H9 (cell line): ENCODE measurements around the gene ITIH5. TPM values are rescaled to one million over a fixed set of nuclear protein-coding genes. Genes with fewer than 3 reads are reported as not detected.

Experiments
- DNase-seq: peaks from one replicate; pipeline ENCODE4 v3.0.0-alpha.2; 2017
- H2AFZ ChIP-seq: one replicate; pipeline ENCODE4 v1.6.1; 2013; ENCODE audit warnings: mild to moderate bottlenecking, low read length, control low read depth, moderate library complexity
- H2AK5ac ChIP-seq: 2 replicates; pipeline ENCODE4 v1.6.1; 2013; ENCODE audit warnings: low read length, control low read depth, mixed read lengths; ENCODE audit not compliant: insufficient read length
- H2BK120ac ChIP-seq: one replicate; pipeline ENCODE4 v1.6.1; 2013; ENCODE audit warnings: low read depth, mild to moderate bottlenecking, low read length, control low read depth, inconsistent platforms; ENCODE audit not compliant: poor library complexity, severe bottlenecking
- H2BK12ac ChIP-seq: 2 replicates; pipeline ENCODE4 v1.6.1; 2013; ENCODE audit warnings: low read length, control low read depth, mixed read lengths, low read depth; ENCODE audit not compliant: insufficient read length
- H2BK15ac ChIP-seq: 2 replicates; pipeline ENCODE4 v1.6.1; 2013; ENCODE audit warnings: low read depth, low read length, control low read depth
- H2BK20ac ChIP-seq: one replicate; pipeline ENCODE4 v1.6.1; 2013; ENCODE audit warnings: low read depth, mild to moderate bottlenecking, low read length, control low read depth, inconsistent platforms; ENCODE audit not compliant: poor library complexity, severe bottlenecking
- H2BK5ac ChIP-seq: 2 replicates; pipeline ENCODE4 v1.6.1; 2013; ENCODE audit warnings: low read length, control low read depth, mixed read lengths; ENCODE audit not compliant: insufficient read length
- H3K14ac ChIP-seq: 2 replicates; pipeline ENCODE4 v1.6.1; 2013; ENCODE audit warnings: low read length, control low read depth; ENCODE audit not compliant: insufficient read depth
- H3K18ac ChIP-seq: 2 replicates; pipeline ENCODE4 v1.6.1; 2013; ENCODE audit warnings: low read depth, mild to moderate bottlenecking, mixed read lengths, low read length, control low read depth; ENCODE audit not compliant: insufficient read length
- H3K23ac ChIP-seq: 2 replicates; pipeline ENCODE4 v1.6.1; 2013; ENCODE audit warnings: low read length, control low read depth, mixed read lengths, low read depth; ENCODE audit not compliant: insufficient read length
- H3K23me2 ChIP-seq: 2 replicates; pipeline ENCODE4 v1.6.1; 2013; ENCODE audit warnings: low read depth, mild to moderate bottlenecking, mixed read lengths, low read length, control low read depth; ENCODE audit not compliant: insufficient read length, poor library complexity, severe bottlenecking
- H3K27ac ChIP-seq: 2 replicates; pipeline ENCODE4 v1.5.1; 2013; ENCODE audit warnings: low read length, control low read depth, mixed read lengths, low read depth; ENCODE audit not compliant: insufficient read length
- H3K27me3 ChIP-seq: 2 replicates; pipeline ENCODE4 v1.6.1; 2013; ENCODE audit warnings: low read length, control low read depth, inconsistent platforms; ENCODE audit not compliant: insufficient read depth
- H3K4ac ChIP-seq: 2 replicates; pipeline ENCODE4 v1.6.1; 2013; ENCODE audit warnings: low read depth, mild to moderate bottlenecking, control low read depth, inconsistent platforms, low read length, moderate library complexity
- H3K4me1 ChIP-seq: 2 replicates; pipeline ENCODE4 v1.6.1; 2013; ENCODE audit warnings: low read length, control low read depth, inconsistent platforms; ENCODE audit not compliant: insufficient read depth
- H3K4me2 ChIP-seq: 2 replicates; pipeline ENCODE4 v1.6.1; 2013; ENCODE audit warnings: low read length, control low read depth, mixed read lengths; ENCODE audit not compliant: insufficient read length, insufficient read depth
- H3K56ac ChIP-seq: 2 replicates; pipeline ENCODE4 v1.6.1; 2013; ENCODE audit warnings: low read depth, mild to moderate bottlenecking, mixed read lengths, low read length, control low read depth; ENCODE audit not compliant: insufficient read length
- H3K79me1 ChIP-seq: 2 replicates; pipeline ENCODE4 v1.6.1; 2013; ENCODE audit warnings: low read depth, mild to moderate bottlenecking, moderate library complexity, low read length, control low read depth, inconsistent platforms; ENCODE audit not compliant: insufficient read depth, poor library complexity, severe bottlenecking
- H3K79me2 ChIP-seq: 2 replicates; pipeline ENCODE4 v1.6.1; 2013; ENCODE audit warnings: low read length, control low read depth, inconsistent platforms; ENCODE audit not compliant: insufficient read depth
- H3K9ac ChIP-seq: 2 replicates; pipeline ENCODE4 v1.6.1; 2013; ENCODE audit warnings: low read length, control low read depth, mixed read lengths; ENCODE audit not compliant: insufficient read length; ENCODE audit errors: extremely low read depth
- H3K9me3 ChIP-seq: one replicate; pipeline ENCODE4 v1.6.1; 2013; ENCODE audit warnings: low read depth, low read length, inconsistent platforms; ENCODE audit not compliant: control insufficient read depth
- H3T11ph ChIP-seq: one replicate; pipeline ENCODE4 v1.6.1; 2013; ENCODE audit warnings: mild to moderate bottlenecking, low read length, control low read depth, inconsistent platforms
- H4K20me1 ChIP-seq: one replicate; pipeline ENCODE4 v1.6.1; 2013; ENCODE audit not compliant: control insufficient read depth, insufficient read length, insufficient read depth
- H4K5ac ChIP-seq: 2 replicates; pipeline ENCODE4 v1.6.1; 2013; ENCODE audit warnings: low read depth, mild to moderate bottlenecking, mixed read lengths, low read length, control low read depth; ENCODE audit not compliant: insufficient read length
- H4K8ac ChIP-seq: replicated peaks from 2 replicates; pipeline ENCODE4 v1.6.1; 2013; ENCODE audit warnings: low read length, control low read depth, mixed read lengths, low read depth; ENCODE audit not compliant: insufficient read length
- H4K91ac ChIP-seq: 2 replicates; pipeline ENCODE4 v1.6.1; 2013; ENCODE audit warnings: low read depth, mild to moderate bottlenecking, moderate library complexity, mixed read lengths, low read length, control low read depth; ENCODE audit not compliant: insufficient read length
- H3K27ac Mint-ChIP-seq, 3 experiments: 2 replicates in 2 of 3; 3 replicates in 1 of 3; pipeline ENCODE4 v1.8.0; 2020 to 2021; ENCODE audit warnings: mixed read lengths in 3 of 3, mild to moderate bottlenecking in 1 of 3, moderate library complexity in 1 of 3
- H3K27me3 Mint-ChIP-seq: 2 replicates; pipeline ENCODE4 v1.8.0; 2021; ENCODE audit warnings: low read depth, mild to moderate bottlenecking, moderate library complexity, mixed read lengths
- H3K36me3 Mint-ChIP-seq, 3 experiments: 2 replicates in 2 of 3; 3 replicates in 1 of 3; pipeline ENCODE4 v1.8.0; 2020 to 2021; ENCODE audit warnings: low read depth in 3 of 3, mixed read lengths in 3 of 3; ENCODE audit not compliant: insufficient read depth in 1 of 3
- H3K4me1 Mint-ChIP-seq, 2 experiments: 2 replicates each; pipeline ENCODE4 v1.8.0; 2020; ENCODE audit warnings: mixed read lengths in 2 of 2
- H3K4me3 Mint-ChIP-seq, 2 experiments: 2 replicates in 1 of 2; 3 replicates in 1 of 2; pipeline ENCODE4 v1.8.0; 2020 to 2021; ENCODE audit warnings: mild to moderate bottlenecking in 2 of 2, mixed read lengths in 2 of 2, moderate library complexity in 1 of 2
- H3K9me3 Mint-ChIP-seq, 2 experiments: 2 replicates in 1 of 2; 3 replicates in 1 of 2; pipeline ENCODE4 v1.8.0; 2020; ENCODE audit warnings: mild to moderate bottlenecking in 2 of 2, mixed read lengths in 2 of 2, moderate library complexity in 1 of 2
- CTCF ChIP-seq: fragments of 200-600 bp; sonication (generic); conservative IDR thresholded peaks from 3 replicates; pipeline ENCODE4 v1.8.0; 2021; ENCODE audit warnings: antibody characterized with exemption, mild to moderate bottlenecking
- WGBS: extraction: QIAGEN DNeasy Blood & Tissue Kit; methylation state at CpG from one replicate; pipeline ENCODE4 v1.1.7; 2013; ENCODE audit warnings: missing lambda C conversion rate, low lambda C conversion rate, mixed read lengths; ENCODE audit not compliant: insufficient read length; ENCODE audit errors: extremely low coverage; 5-methylcytosine and 5-hydroxymethylcytosine counted together
- total RNA-seq: library from RNA; stranded (reverse); gene quantifications from 2 replicates; pipeline ENCODE4 v1.2.1, GENCODE V29; 2021

ITIH5 gene
- total RNA-seq, 1 experiment from 2014 or later, result 1.3 TPM

GRCh38 chr10:7659560-7659959, 7.2 kb downstream of the ITIH5 start:
- no peaks in the 10 kb centered on the region for H3K4me1 Mint-ChIP-seq
- Histone ChIP-seq H4K8ac (no peak overlapping the region), H3T11ph (no peak overlapping the region), H2BK15ac (no peak overlapping the region), H3K14ac (no peak overlapping the region), H2BK20ac (no peak overlapping the region), H3K79me1 (no peaks in the 10 kb centered on the region), H2BK5ac (no peak overlapping the region), H3K56ac (no peak overlapping the region), H4K5ac (no peak overlapping the region), H2AK5ac (no peak overlapping the region), H3K27ac (no peak overlapping the region), H3K4me1 (no peaks in the 10 kb centered on the region), H2AFZ (no peak overlapping the region), H4K91ac (no peak overlapping the region), H2BK12ac (no peak overlapping the region), H3K9me3 (no peaks in the 10 kb centered on the region), H3K4ac (no peak overlapping the region), H3K9ac (no peak overlapping the region), H3K79me2 (no peaks in the 10 kb centered on the region), H3K23me2 (no peaks in the 10 kb centered on the region), H3K18ac (no peak overlapping the region), H2BK120ac (no peak overlapping the region), H3K23ac (no peak overlapping the region), H3K27me3 (no peaks in the 10 kb centered on the region), H4K20me1 (no peaks in the 10 kb centered on the region), H3K4me2 (no peak overlapping the region)
- no peaks in the 10 kb centered on the region for H3K9me3 Mint-ChIP-seq
- H3K4me3 Mint-ChIP-seq, result no peak overlapping the region
- no peak overlapping the region for H3K27ac Mint-ChIP-seq
- no CpG with 5 or more reads among the region's 4 CpGs for WGBS
- no peaks in the 10 kb centered on the region for H3K36me3 Mint-ChIP-seq
- H3K27me3 Mint-ChIP-seq, result peaks cover 18% of the 10 kb centered on the region
- no peak for DNase-seq
- TF ChIP-seq CTCF, result no peak
